Stimulated activated CD8-positive, alpha-beta memory T cell treated with anti-CD3 and anti-CD28 coated beads, Interleukin-2, amount 100 ng/mL, for 48 hours (primary cell): ENCODE data around the gene RECK.
A peak's percentile ranks its signal among the peaks of the same experiment; 100 is the strongest.
"Not testable (repeated sequence)": the region's sequence is repeated elsewhere in the genome, so short reads cannot be mapped to it uniquely, and the experiment has no call there.

ENCODE experiments used
- DNase-seq, 2 donors: peaks; one replicate each; pipeline ENCODE4 v3.0.0-alpha.2; 2020; ENCODE audit warnings: low read depth in 2 of 2

RECK gene

GRCh38 chr9:36156116-36156515 is 119.4 kb downstream of the RECK start:
- no peak for DNase-seq

DNA sequence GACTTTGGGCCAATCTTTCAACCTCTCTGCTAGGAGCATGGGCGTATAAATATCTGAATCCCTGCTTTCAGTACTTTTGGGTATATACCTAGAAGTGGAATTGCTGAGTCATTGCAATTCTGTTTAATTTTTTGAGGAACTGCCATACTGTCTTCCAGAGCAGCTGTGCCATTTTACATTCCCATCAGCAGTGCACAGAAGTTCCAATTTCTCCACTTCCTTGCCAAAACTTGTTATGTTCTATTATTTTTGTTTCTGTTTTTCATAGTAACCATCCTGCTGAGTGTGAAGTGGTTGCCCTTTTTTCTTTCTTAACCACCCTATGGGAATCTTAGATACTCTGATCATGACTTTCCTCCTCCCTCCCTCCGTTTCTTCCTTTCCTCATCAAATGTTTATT is 121.4 kb downstream of the RECK start:
- no peak for DNase-seq

DNA sequence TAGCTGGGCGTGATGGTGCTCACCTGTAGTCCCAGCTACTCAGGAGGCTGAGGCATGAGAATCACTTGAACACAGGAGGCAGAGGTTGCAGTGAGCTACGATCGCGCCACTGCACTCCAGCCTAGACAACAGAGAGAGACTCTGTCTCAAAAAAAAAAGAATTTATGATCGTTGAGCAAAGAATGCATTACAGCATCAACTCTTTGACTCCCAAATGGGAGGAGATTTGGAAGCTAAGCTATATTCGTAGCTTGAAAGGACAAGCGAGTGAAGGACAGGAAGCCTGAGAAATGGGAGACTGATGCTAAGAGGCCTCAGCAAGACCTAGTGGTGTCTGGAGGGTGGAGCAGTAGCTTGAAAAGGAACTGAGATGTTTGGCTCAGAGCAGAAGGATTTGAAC is 122.2 kb downstream of the RECK start:
- DNase-seq, result no peak

DNA sequence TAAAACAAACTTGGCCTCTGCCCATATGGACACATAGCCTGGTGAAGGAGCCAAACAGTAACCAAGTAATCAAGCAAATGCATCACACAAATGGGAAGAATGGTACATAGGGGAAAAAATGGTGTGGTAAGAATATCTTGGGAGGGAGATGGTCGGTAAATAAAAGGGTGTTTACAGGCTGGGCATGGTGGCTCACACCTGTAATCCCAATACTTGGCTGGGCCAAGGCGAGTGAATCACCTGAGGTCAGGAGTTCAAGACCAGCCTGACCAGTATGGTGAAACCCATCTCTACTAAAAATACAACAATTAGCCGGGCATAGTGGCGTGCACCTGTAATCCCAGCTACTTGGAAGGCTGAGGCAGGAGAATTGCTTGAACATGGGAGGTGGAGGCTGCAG is 122.8 kb downstream of the RECK start:
- not testable (repeated sequence) for DNase-seq

- DNase-seq, result not testable (repeated sequence)
These were observed 123.4 kb downstream of the RECK start for GRCh38 chr9:36160126-36160525.

DNA sequence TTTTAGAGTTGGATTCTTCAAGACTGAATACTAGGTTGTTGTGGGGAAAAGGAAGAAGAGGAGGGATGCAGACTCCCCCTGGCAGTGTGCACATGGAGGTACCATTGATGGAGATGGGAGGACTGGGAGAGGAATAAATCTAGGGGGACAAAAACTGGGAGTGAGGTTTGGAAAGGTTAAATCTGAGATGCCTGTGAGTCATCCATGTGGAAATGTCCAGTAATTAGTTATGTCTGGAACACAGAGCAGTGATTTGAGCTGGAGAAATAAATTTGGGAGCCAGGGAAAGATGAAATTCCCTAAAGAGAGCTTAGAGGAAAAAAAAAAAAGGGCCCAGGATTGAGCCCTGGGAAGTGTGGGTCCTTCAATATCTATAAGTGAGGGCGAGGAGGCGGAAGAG is 124.5 kb downstream of the RECK start:
- no peak for DNase-seq

DNA sequence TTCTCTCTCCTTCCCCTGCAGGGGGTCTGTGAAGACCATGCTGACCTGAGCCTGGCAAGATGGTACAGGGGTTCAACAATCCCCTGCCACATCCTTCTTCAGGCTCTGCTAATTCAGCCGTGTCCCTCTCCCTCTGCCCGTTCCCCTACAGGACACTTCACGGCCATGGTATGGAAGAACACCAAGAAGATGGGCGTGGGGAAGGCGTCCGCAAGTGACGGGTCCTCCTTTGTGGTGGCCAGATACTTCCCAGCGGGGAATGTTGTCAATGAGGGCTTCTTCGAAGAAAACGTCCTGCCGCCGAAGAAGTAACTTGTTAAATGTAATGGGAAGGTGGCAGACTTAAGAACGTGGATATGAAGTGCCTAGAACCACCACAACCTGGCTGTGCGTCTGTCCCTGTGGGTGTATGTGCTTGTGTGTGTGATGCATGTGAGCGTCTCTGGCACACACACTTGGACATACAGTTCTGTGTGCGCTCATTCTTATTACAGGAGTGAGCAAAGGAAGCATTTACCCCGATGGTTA is 125.6 kb downstream of the RECK start:
- no peak for DNase-seq

DNA sequence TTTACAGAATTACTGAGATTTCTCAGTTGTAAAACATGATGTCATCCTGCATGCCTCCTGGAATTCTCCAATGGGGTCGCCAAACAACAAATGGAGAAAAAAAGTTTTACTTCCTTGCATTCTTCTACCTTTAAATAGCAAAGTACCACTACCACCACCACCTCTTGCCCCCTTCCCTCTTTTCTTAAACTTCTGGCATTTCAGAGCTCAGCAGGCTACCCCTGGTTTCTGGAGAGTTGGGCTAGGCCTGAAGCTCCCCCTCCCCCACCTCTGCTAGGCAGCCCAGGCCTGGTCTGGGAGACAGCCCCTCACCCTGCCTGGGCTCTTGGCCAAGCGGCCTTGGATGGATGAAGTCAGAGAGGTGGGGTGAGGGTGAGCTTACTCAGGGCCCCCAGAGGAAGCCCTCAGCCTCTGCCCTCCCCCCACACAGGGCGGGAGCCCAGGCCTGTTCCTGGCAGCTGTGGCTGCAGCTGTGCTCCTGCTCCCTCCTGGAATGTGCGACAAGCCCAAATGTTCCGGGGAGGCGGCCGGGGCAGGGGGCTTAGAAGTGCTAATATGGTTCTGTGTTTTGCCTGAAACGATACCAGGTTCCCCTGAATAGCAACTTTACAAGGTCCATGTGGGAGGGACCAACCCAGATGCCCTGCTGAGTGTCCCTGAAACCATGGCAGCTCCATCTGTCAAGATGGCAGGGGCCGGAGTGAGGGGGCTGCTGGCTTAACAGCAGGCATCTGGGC is 126.5 kb downstream of the RECK start:
- no peak for DNase-seq

GRCh38 chr9:36163786-36164170 is 127.1 kb downstream of the RECK start:
- no peak for DNase-seq

GRCh38 chr9:36164372-36164771 is 127.7 kb downstream of the RECK start:
- DNase-seq, result no peak

GRCh38 chr9:36164989-36165388 is 128.3 kb downstream of the RECK start:
- DNase-seq, result no peak

DNA sequence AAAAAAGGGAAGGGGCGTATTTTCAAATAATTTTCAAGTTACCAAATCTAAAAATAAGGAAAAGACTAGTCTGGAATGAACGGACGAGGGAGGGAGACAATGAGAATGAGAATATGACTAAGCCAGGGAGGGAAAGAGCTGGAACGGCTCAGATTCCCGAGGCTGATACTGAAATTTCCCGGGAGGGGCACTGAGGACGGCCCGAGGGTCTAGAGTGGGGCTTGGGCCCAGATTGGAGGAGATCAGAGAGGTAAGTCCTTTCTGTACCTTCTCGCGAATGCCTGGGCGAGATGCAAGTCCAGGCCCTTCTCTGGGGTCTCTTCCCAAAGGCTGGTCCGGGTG is 129.1 kb downstream of the RECK start:
- no peak for DNase-seq

- peak; percentile 70 to 83 for DNase-seq
These were observed 129.6 kb downstream of the RECK start for GRCh38 chr9:36166168-36166927.

DNA sequence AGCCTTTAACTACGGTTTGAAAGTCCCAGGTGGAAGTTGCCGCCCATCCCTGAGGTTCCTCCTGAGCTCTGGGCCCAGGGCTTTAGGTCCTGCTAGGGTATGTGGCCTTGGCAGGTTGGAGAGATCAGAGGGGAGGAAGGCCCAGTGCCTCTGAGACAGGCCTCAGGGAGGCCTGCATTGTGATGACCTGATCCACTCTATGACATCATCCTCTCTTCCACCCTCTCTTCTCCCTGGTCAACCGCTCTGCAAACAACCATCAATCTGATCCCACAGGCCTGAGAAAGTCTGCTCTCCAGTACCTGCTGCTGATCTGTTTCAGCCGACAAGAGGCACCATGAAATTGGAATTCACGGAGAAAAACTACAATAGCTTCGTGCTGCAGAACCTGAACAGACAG is 132.5 kb downstream of the RECK start, which contains the start of gene CCIN:
Gene CCIN, plus strand, starts transcription at position 223 of the 400 bp plus-strand sequence. Its CDS starts 115 bp downstream, at position 338.
- no peak for DNase-seq

DNA sequence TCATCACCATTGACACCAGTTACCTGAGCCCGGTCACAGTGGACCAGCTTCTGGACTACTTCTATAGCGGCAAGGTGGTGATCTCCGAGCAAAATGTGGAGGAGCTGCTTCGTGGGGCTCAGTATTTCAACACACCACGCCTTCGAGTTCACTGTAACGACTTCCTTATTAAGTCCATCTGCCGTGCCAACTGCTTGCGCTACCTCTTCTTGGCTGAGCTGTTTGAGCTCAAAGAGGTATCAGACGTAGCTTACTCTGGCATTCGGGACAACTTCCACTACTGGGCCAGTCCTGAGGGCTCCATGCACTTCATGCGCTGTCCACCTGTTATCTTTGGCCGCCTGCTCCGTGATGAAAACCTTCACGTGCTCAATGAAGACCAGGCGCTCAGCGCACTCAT is 133.0 kb downstream of the RECK start:
- no peak for DNase-seq

- no peak for DNase-seq
These were observed 133.8 kb downstream of the RECK start for GRCh38 chr9:36170531-36170930.

- no peak for DNase-seq
These were observed 137.1 kb downstream of the RECK start for GRCh38 chr9:36173861-36174260.
